NCI-H226 (cell line): ENCODE results near the gene SND1.

Experiments
- DNase-seq: peaks from one replicate; pipeline ENCODE4 v3.0.0-alpha.2; 2015

The SND1 gene

GRCh38 chr7:127979728-127980126 lies 327.7 kb downstream of the SND1 start:
- no peak for DNase-seq

GRCh38 chr7:127980901-127981300 lies 328.9 kb downstream of the SND1 start:
- no peak for DNase-seq

DNA sequence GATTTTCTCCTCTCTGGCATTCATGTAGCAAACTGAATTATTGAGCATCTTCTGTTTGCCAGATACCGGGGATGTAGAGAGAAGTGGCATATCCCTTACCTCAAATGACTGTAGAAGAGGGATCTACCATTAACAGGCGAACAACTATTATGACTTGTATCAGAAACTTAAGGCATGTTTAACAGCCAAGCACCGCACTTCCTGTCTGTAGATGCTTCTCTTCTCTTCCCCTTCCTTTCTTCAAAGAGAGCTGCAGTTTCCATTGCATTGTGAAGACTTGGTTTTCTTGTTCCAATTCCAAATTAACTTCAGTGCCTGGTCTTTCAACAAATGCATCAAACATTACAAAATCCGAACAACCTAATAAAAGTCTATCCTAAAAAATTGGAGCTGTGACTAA lies 330.0 kb downstream of the SND1 start:
- DNase-seq = no peak

DNA sequence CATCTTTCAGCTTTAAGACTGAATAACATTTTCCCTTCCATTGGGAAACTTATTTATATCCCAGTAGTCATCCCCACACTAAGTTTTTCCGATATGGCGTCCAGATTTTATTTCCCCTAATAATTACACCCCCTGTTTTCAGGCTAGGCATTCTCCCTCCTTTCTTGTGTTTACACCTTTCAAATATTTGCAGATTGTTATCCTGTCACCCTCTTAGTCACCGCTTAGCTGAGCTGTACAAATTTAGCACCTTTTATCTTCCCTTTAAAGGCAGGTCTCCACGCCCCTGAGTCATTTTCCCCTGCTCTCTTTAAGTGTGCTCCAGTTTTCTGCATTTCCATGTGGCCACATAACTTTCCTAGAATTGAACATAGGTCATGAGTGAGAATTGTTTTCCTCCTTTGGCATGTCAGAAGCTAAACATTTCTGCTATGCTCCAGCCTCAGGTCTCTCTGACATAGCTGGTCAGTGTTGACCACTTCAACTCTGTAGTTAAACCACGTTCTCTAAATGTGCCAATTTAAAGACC lies 331.9 kb downstream of the SND1 start:
- DNase-seq = peak; percentile 24

DNA sequence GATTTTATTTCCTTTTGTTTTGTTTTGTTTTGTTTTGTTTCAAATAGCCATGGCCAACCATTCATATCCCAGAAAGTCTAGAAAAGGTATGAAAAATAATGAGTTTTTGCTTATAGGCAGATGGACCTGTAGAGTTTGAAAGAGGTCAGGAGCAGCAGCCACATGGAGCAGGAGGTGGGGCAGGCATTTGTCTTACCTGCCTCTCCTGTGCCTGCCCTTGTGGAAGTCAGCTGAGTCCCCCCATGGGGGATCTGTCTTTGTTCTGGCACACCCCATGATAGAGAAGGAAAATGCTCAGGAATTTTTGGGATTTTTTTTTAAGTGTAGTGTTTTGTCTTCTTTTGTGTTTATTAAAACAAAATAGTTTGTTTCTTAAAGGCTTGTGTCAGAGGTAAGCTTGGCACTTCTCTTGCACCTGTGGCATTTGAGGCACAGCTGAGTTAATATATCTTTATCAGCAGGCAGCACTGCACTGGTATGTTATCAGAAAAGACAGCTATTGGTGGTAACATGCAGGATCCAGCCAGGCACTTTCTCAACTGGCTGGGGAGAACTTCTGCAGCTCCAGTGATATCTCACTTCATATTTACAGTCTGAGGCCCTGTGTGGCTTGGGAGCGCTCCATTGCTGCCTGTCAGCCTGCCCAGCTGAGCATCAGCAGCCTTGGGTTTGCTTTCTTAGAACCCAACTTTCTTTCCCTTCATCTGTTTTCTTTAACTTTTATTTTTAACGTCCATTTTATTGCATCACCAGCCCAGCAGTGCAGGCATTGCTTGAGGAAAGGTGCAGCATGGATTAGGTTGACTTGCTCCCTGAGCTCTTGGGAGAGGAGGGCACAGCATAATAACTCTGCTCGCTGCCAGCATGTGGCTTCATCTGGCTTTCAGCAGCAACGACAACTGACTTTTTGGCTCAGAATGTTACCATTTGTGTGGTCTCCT lies 334.9 kb downstream of the SND1 start:
- no peak for DNase-seq

- no peak for DNase-seq
These were observed 336.8 kb downstream of the SND1 start for GRCh38 chr7:127988751-127989150.

DNA sequence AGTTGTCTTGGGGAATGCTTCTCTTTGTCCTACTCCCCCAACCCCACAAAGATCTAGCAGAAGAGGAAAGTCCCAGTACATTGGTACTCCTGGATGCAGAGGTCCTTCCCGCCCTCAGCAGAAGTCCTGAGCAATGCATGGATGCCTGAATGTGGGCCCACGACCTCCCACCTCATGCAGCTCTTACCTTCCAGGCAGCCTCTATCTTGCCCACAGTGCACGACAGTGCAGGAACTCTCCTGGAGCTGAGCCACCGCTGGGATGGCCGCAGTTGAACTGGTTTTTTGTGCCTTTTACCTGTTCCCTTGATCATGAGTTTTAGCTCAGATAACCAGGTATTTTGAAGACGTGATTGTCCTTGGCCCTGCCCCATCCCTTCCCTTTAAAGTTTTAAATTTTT lies 341.3 kb downstream of the SND1 start:
- DNase-seq = no peak

- no peak for DNase-seq
These were observed 342.0 kb downstream of the SND1 start for GRCh38 chr7:127993987-127994386.

GRCh38 chr7:127995156-127995880 lies 343.3 kb downstream of the SND1 start:
- DNase-seq = no peak

GRCh38 chr7:127995881-127996215 lies 343.9 kb downstream of the SND1 start:
- no peak for DNase-seq

DNA sequence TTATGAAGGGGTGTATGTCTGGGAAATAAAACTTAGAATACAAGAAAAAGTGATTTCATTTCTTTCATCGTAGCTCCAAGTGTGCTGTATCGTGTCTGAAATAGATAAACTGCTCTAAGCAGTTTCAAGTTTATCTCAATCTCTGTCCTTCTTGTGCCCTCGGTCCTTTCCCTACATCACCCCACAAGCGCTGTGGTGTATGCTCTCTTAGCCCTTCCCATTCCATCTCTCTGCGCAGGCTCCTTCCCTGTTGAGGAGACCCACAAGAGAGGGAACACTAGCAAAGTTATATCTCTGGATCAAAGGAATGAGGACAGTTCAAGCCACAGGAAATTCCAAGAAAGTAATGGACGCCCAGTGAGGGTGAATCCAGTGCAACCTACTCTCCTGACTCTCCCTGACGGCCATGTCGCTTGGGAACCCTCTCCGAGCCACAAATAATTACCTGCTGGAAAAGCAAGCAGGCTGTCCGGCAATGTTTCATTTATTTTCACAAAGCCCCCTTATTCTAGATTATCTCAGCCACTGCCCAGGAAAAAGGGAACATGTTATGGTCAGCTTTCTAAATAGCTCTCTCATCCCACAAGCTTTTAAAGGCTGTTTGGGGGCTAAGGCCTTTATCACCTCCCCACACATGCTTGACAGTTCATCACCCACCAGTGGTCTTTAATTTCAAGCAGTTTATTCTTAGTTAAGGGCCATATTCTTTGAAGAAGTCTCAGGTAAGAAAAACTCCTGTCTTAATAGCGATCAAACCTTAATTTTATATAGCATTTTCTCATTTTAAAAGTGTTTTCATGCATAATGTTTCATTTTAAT lies 344.5 kb downstream of the SND1 start:
- DNase-seq = no peak

DNA sequence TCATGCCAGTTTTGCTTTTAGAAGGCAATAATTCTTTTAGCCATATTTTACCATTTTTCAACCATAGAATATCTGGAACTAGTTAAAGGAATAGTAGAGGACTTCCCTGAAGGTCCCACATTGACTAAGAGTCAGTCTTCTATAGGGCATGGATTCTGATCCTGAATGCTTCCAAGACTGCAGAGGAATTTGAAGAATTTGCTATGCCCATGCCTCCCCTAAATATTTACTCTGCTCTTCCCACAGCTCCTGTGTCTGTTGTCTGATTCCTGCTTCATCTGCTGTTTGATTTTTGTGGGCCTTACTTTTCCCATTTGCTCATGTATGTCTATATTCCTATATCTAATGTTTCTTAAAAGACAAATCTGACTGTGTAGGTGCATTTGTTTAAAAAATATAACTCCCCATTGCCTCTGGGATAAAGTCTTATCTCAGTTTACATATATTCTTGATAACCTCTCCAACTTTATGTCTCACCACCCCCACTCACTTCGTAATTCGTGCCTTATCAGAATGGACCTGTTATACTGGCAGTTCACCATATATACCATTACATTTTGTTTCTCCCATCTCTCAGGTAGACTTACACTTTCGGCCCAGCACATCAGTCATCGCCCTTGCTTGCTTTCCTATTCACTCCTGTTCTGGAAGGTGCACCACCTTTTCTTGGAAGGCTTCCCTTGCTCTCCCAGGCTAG lies 345.4 kb downstream of the SND1 start:
- DNase-seq = peak; percentile 69

DNA sequence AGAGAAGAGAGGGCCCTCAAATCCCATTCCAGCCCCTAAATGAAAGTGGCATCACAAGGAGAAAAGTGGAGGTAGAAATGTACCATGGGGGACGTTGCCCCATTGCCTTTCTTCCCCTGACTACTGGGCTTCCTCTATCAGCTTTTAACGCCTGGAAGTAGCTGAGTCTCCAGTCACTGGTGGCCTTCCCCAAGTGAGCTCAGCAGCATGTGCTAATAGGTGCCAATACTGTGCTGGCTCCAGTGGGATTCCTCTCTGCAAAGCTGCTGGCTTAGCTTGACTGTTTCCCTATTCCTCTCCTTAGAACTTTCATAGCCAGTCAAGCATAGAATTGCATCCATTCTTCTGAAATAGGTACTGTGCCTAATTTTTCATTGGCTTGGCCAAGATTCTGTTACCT lies 346.7 kb downstream of the SND1 start:
- DNase-seq = no peak

GRCh38 chr7:128000048-128000447 lies 348.1 kb downstream of the SND1 start:
- no peak for DNase-seq

DNA sequence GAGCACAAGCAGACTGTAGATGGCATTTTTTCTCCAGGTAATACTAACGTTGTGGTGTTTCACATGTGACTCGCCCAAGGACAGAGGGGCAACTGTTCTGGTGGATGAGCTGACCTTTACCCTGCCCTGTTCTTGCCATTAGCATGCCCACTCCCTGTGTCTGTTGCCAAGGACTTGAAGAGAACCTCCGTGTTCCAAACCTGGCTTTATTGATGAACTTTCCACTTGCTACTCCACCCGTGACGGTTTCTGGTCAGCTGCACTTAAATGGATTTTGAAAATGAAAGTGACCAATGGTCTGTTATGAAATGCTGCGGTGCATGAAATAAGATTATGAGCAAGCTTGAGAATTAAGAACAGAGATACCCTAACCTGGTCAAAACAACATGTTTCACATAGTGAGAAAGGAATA lies 348.9 kb downstream of the SND1 start:
- DNase-seq = no peak

DNA sequence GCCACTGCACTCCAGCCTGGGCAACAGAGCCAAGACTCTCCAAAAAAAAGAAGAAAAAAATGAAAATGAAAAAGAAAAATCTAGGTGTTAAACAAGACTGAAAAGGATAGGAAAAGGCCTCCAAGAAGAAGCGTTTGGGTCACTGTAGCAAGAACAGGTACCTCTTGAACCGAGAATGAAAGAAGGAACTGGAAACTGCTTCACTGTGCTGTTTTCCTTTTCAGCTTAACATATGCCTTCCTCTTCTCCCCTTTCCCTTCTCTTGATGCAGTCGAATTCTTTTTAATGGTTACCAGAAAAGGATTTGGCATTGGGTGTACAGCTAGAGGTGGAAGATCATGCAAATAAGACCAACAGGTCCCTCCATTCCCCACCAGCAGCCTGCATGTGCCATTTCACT lies 351.2 kb downstream of the SND1 start:
- DNase-seq = no peak

DNA sequence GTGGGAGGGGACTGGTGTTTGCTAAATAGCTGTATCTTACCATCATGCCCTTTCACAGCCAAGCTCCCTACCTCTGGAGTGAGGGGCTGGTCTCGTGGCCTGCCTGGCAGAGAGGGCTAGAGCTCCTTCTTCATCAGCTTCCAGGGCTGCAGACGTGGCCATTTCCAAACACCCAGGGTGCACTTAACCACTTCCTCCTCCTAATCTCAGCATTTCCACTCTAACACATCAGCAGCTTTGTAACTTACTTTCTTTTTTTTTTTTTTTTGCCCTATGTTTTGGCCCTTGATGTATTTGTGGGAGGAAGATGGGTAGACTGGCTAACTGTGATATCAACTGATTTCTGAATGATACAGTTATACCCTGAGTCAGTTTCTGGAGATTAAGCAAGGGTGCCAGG lies 351.8 kb downstream of the SND1 start:
- DNase-seq = no peak

DNA sequence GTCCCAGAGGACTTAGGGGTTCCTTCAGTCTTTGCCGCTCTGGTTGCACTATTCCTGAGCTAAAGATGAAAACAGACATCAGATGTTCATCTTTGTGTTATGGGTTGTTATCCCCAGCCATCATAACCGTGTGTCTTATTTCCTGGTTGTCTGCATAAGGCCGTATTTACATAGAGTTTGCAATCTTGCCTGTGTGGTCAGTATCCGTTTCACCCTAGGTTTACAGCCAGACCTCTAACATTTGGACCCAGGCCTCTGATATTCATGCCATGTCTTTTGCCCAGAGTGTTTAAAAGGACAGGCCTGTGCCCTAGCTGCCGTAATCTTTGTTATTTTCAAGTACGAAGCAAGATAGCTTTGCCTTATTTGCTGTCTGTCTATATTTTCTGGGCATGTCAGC lies 352.6 kb downstream of the SND1 start:
- no peak for DNase-seq

- DNase-seq = no peak
These were observed 353.1 kb downstream of the SND1 start for GRCh38 chr7:128005117-128005516.

- DNase-seq = no peak
These were observed 353.8 kb downstream of the SND1 start for GRCh38 chr7:128005759-128006159.

- DNase-seq = no peak
These were observed 354.7 kb downstream of the SND1 start for GRCh38 chr7:128006550-128007302.

- DNase-seq = no peak
These were observed 355.3 kb downstream of the SND1 start for GRCh38 chr7:128007303-128007680.
